ENCODE data around the gene INPP5D.

- TF ChIP-seq CTCF (IDR thresholded peaks at IDR 0.05; ENCODE audit: insufficient read depth, low read length) (no peak), REST (IDR thresholded peaks at IDR 0.05; ENCODE audit: insufficient replicate concordance, low read depth) (no peak), POLR2AphosphoS5 (IDR thresholded peaks at IDR 0.05; ENCODE audit: low read depth) (no peak)
Measured at GRCh38 chr2:233156001-233156400, 95.9 kb downstream of the INPP5D start.

All from HL-60 (cell line).